WERI-Rb-1 (cell line): ENCODE data around the gene WSCD2.
A peak's percentile ranks its signal among the peaks of the same experiment; 100 is the strongest.

Source experiments
- DNase-seq: peaks from one replicate; pipeline ENCODE4 v3.0.0-alpha.2; 2020
- H3K27ac ChIP-seq: fragments of 250-450 bp; sonication (Bioruptor Pico); 2 replicates; pipeline ENCODE4 v1.5.1; 2020; ENCODE audit warnings: mild to moderate bottlenecking, moderate library complexity
- H3K27me3 ChIP-seq: fragments of 250-450 bp; sonication (Bioruptor Pico); 2 replicates; pipeline ENCODE4 v1.5.1; 2021; ENCODE audit warnings: mild to moderate bottlenecking, low read depth, moderate library complexity; ENCODE audit not compliant: insufficient read depth, severe bottlenecking
- H3K36me3 ChIP-seq: fragments of 250-450 bp; sonication (Bioruptor Pico); 2 replicates; pipeline ENCODE4 v1.5.1; 2020; ENCODE audit warnings: mild to moderate bottlenecking, moderate library complexity
- H3K4me3 ChIP-seq: 2 replicates; pipeline ENCODE4 v1.5.1; 2011; ENCODE audit warnings: low read depth, mild to moderate bottlenecking, control low read depth, low read length
- H3K9me3 ChIP-seq: fragments of 250-450 bp; sonication (Bioruptor Pico); 2 replicates; pipeline ENCODE4 v1.5.1; 2021; ENCODE audit warnings: mild to moderate bottlenecking, moderate library complexity; ENCODE audit not compliant: severe bottlenecking
- CTCF ChIP-seq: IDR thresholded peaks from 2 replicates; pipeline ENCODE4 v1.5.1; 2011; ENCODE audit warnings: low read depth, mild to moderate bottlenecking, control low read depth, inconsistent platforms, low read length

Gene WSCD2

GRCh38 chr12:108097160-108097911, 31.8 kb upstream of the WSCD2 start:
- H3K27me3 ChIP-seq: no peaks in the 10 kb centered on the region
- no peak for DNase-seq
- H3K27ac ChIP-seq: no peak overlapping the region
- no peak overlapping the region for H3K4me3 ChIP-seq
- TF ChIP-seq CTCF: no peak
- H3K36me3 ChIP-seq: no peaks in the 10 kb centered on the region
- H3K9me3 ChIP-seq: no peaks in the 10 kb centered on the region

- no peak for TF ChIP-seq CTCF
- no peak for DNase-seq
- Histone ChIP-seq H3K27ac (no peak overlapping the region), H3K36me3 (no peaks in the 10 kb centered on the region), H3K27me3 (no peaks in the 10 kb centered on the region), H3K9me3 (no peaks in the 10 kb centered on the region), H3K4me3 (no peak overlapping the region)
Measured at GRCh38 chr12:108098374-108098773, 30.7 kb upstream of the WSCD2 start.

- DNase-seq: no peak
- Histone ChIP-seq H3K27me3 (no peaks in the 10 kb centered on the region), H3K9me3 (no peaks in the 10 kb centered on the region), H3K4me3 (no peak overlapping the region), H3K27ac (no peak overlapping the region), H3K36me3 (no peaks in the 10 kb centered on the region)
- TF ChIP-seq CTCF: peak; percentile 8; the same call in 1 of the 2 replicates
Measured at GRCh38 chr12:108099073-108099472, 30.0 kb upstream of the WSCD2 start.

DNA sequence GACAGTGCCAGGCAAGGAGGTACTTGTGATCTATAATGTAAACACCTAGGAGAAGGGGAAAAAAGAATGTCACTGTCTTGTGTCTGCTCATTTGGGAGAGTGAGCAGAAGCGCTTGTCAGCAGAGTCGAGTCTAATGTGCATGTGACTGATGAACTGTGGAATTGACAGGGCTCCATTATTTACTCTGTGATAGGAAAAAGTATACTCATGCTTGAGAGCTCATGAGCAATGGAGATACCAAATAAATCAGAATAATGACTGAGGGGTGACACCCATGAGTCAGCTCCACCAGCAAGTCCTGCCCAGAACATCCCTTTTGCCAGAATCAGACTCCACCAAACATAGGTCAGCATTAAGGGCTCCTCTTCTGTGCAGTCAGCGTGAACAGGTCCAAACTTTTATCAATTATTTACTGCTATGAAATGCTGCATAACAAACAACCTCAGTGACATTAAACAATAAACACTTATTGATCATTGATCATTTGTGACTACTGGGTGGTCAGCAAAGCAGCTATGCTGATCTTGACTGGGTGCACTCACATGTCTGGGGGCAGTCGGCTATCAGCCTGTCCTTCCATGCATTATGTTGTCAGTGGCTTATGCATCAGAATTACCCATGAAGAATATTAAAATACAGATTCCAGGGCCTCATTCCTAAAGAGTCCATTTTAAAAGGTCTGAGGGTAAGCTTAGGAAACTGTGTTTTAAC, 29.2 kb upstream of the WSCD2 start:
- no peak overlapping the region for H3K27ac ChIP-seq
- DNase-seq: no peak
- H3K4me3 ChIP-seq: no peak overlapping the region
- no peaks in the 10 kb centered on the region for H3K36me3 ChIP-seq
- H3K9me3 ChIP-seq: no peaks in the 10 kb centered on the region
- no peaks in the 10 kb centered on the region for H3K27me3 ChIP-seq
- TF ChIP-seq CTCF: no peak

GRCh38 chr12:108101605-108102175, 27.4 kb upstream of the WSCD2 start:
- no peak for DNase-seq
- H3K4me3 ChIP-seq: no peak overlapping the region
- TF ChIP-seq CTCF: no peak
- no peaks in the 10 kb centered on the region for H3K36me3 ChIP-seq
- no peak overlapping the region for H3K27ac ChIP-seq
- no peaks in the 10 kb centered on the region for H3K27me3 ChIP-seq
- H3K9me3 ChIP-seq: peaks cover 3% of the 10 kb centered on the region
